ENCODE measurements around the gene CHRNB1. TPM values are rescaled to one million over a fixed set of nuclear protein-coding genes. Genes with fewer than 3 reads are reported as not detected.

CHRNB1 gene, protein sequence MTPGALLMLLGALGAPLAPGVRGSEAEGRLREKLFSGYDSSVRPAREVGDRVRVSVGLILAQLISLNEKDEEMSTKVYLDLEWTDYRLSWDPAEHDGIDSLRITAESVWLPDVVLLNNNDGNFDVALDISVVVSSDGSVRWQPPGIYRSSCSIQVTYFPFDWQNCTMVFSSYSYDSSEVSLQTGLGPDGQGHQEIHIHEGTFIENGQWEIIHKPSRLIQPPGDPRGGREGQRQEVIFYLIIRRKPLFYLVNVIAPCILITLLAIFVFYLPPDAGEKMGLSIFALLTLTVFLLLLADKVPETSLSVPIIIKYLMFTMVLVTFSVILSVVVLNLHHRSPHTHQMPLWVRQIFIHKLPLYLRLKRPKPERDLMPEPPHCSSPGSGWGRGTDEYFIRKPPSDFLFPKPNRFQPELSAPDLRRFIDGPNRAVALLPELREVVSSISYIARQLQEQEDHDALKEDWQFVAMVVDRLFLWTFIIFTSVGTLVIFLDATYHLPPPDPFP
- 10 to 100 TPM in 3 of 4 donors, 1 to 10 TPM in 1; 7.8 to 16.0 (median 13.6) TPM for total RNA-seq

DNA sequence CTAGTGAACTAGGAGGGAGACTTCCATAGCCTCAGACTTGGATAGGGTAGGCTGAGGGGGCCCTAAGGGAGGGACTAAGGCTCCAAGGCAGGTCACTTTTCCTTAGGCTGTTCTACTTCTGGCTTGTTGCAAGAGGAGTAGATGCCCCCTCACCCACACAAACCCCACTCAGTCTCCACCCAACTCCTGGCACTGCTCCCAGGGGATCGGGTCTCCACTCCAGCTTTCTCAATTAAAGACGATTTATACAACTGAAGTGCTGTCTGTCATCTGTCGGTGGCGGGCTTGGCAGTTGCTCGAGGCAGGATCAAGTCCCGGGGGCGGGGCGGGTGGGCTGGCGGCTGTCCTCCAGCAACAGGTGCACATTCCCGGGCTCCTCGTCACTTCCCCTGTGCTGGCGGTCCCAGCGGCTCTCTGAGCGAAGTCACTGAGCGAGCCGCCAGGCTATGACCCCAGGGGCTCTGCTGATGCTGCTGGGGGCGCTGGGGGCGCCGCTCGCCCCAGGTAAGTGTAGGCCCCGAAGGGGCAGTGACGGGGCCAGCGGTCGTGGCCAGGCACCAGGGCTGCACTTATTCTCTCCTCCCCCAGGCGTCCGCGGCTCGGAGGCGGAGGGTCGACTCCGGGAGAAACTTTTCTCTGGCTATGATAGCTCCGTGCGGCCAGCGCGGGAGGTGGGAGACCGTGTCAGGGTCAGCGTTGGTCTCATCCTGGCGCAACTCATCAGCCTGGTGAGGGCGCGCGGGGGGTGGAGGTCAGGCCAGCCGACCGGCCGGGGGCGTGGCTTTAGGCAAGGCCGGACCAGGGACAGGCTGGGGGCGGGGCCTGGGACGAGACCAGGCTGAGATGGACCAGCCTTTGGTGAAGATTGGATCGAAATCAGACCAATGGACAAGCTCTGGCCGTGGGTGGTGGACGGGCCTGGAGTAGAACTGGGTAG lies at the start of gene CHRNB1:
Gene CHRNB1 (plus strand): TSS at position 380 of the 937 bp plus-strand sequence. CDS start 67 bp downstream, at position 447.
- TF ChIP-seq, protein P1, sequence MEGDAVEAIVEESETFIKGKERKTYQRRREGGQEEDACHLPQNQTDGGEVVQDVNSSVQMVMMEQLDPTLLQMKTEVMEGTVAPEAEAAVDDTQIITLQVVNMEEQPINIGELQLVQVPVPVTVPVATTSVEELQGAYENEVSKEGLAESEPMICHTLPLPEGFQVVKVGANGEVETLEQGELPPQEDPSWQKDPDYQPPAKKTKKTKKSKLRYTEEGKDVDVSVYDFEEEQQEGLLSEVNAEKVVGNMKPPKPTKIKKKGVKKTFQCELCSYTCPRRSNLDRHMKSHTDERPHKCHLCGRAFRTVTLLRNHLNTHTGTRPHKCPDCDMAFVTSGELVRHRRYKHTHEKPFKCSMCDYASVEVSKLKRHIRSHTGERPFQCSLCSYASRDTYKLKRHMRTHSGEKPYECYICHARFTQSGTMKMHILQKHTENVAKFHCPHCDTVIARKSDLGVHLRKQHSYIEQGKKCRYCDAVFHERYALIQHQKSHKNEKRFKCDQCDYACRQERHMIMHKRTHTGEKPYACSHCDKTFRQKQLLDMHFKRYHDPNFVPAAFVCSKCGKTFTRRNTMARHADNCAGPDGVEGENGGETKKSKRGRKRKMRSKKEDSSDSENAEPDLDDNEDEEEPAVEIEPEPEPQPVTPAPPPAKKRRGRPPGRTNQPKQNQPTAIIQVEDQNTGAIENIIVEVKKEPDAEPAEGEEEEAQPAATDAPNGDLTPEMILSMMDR (IDR thresholded peaks at IDR 0.05): no peak
- TF ChIP-seq POLR2A (IDR thresholded peaks at IDR 0.05): no peak
- intact Hi-C loops (cut with DNase I; ENCODE audit: low total_unique reads): no loop called here
- 8 to 15% methylated on average over 24 to 34 of the region's 51 CpGs for WGBS, 2 donors
- DNase-seq (ENCODE audit: low spot score in 2 of 2): peak; percentile 64 to 93
- peak within 1 kb of the TSS; percentile 6 for H3K4me3 ChIP-seq (ENCODE audit: low read depth, poor library complexity, severe bottlenecking)

DNA sequence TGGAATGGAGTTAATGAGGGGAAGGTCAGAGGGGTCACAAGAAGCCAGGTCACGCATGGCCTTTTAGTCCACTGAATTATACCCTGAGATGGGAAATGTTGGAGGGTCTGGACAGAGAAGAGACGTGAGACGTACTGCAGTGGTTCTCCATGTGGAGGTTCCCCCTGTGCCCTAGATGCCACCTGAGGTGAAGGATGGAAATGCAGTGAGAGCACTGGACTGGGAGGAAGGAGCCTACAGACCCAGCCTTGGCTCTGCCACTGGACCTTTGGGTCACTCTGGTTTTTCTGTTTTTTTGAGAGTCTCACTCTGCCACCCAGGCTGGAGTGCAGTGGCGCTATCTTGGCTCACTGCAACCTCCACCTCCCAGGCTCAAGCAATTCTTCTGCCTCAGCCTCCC lies 48.7 kb upstream of the CHRNB1 start:
- 90 to 94% methylated on average over 4 of the region's 4 CpGs for WGBS, 2 donors
- no peak for DNase-seq (ENCODE audit: low spot score in 2 of 2)
- TF ChIP-seq, protein P1 (IDR thresholded peaks at IDR 0.05): no peak
- TF ChIP-seq POLR2A (IDR thresholded peaks at IDR 0.05): no peak
- H3K4me3 ChIP-seq (ENCODE audit: low read depth, poor library complexity, severe bottlenecking): no peak overlapping the region
- intact Hi-C loops (cut with DNase I; ENCODE audit: low total_unique reads): no loop called here

DNA sequence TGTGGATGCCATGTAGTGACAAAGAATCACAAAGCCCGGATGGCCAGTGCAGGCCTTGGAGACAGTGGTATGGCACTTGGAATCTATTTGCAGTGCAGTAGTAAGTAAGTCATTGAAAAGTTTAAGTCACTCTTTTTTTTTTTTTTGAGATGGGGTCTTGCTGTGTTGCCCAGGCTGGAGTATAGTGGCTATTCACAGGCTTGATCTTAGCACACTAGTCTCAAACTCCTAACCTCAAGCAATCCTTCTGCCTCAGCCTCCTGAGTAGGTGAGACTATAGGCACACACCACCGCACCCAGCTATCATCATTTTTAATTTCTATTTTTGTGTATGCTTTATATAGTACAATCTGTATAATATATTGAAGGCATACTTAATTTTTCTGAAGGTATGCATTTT lies 46.2 kb upstream of the CHRNB1 start:
- TF ChIP-seq, protein P1 (IDR thresholded peaks at IDR 0.05): no peak
- no peak for TF ChIP-seq POLR2A (IDR thresholded peaks at IDR 0.05)
- DNase-seq (ENCODE audit: low spot score in 2 of 2): no peak
- H3K4me3 ChIP-seq (ENCODE audit: low read depth, poor library complexity, severe bottlenecking): no peak overlapping the region
- intact Hi-C loops (cut with DNase I; ENCODE audit: low total_unique reads): no loop called here
- WGBS, 2 donors: 87 to 89% methylated on average over 2 of the region's 2 CpGs

DNA sequence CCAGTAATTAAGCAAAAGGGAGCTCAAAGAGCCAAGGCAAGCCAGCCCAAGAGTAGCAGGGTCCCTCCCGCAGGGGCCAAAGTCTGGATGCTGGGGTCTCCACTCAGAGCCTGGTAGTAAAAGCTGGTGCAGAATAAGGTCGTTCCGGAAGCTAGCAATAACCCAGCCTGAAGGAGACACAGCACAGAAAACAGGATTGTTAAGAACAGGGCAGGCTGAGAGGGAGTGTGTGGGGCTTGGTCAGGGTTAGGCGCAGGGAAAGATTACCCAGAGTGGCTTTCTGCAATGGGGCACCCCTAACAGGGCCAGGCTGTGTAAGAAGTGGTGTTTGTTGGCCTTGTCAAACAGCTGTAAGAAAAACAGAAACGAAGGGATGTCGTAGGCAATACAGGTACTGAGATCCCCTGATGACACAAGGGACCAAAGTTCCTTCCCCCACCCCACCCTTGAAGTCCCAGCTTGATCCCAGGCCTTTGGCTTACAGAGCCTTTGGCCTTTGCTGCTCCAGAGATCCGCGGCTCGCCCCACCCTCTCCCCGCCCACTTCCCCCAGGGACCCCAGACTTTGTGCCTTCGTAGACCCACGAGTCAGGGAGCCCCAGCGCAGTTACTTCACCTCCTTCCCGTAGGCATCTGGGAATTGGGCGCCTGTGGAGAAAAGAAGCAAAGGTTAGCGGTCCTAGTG lies 41.7 kb upstream of the CHRNB1 start:
- intact Hi-C loops (cut with DNase I; ENCODE audit: low total_unique reads): loop anchor here (2.0 kb wide), 1 partner anchor 74 kb away; the partner anchor contains the start of gene NEURL4
- peak; percentile 51 to 94 for DNase-seq (ENCODE audit: low spot score in 2 of 2)
- H3K4me3 ChIP-seq (ENCODE audit: low read depth, poor library complexity, severe bottlenecking): peak overlapping the region; percentile 44
- TF ChIP-seq POLR2A (IDR thresholded peaks at IDR 0.05): no peak
- TF ChIP-seq, protein P1 (IDR thresholded peaks at IDR 0.05): no peak
- 11 to 14% methylated on average over 16 of the region's 16 CpGs for WGBS, 2 donors

DNA sequence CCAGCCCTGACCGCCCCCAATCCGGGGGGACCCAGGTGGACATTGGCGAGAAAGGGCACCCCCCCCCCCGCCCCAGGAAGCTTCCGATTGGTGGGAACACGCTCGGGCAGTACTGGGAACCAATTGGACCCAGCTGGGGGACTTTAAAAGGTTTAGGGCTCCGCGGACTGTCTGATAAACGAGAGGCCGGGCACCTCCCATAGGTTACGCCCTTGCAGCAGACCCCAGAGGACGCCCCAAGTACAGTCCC lies 41.2 kb upstream of the CHRNB1 start:
- TF ChIP-seq, protein P1 (IDR thresholded peaks at IDR 0.05): no peak
- TF ChIP-seq POLR2A (IDR thresholded peaks at IDR 0.05): no peak
- peak overlapping the region; percentile 44 for H3K4me3 ChIP-seq (ENCODE audit: low read depth, poor library complexity, severe bottlenecking)
- WGBS, 2 donors: 0% methylated on average over 7 to 12 of the region's 13 CpGs
- intact Hi-C loops (cut with DNase I; ENCODE audit: low total_unique reads): loop anchor here (2.0 kb wide), 1 partner anchor 75 kb away; the partner anchor contains the start of gene NEURL4
- no peak for DNase-seq (ENCODE audit: low spot score in 2 of 2)

Data from lower leg skin (tissue), 4 donors.